Cardiac fibroblast (primary cell): ENCODE measurements around the gene PTRHD1.
A peak's percentile ranks its signal among the peaks of the same experiment; 100 is the strongest.
"Not testable (repeated sequence)": the region's sequence is repeated elsewhere in the genome, so short reads cannot be mapped to it uniquely, and the experiment has no call there.

ENCODE experiments used
- DNase-seq, 2 donors: peaks; one replicate each; pipeline versions ENCODE4 v3.0.0 to v3.0.0-alpha.2; 2010; ENCODE audit warnings: low read depth in 2 of 2
- H3K4me3 ChIP-seq, 2 donors: replicated peaks in 1 of 2; 1 replicate in 1 of 2; 2 replicates in 1 of 2; pipeline ENCODE4 v1.5.1; 2011; ENCODE audit warnings: low read depth in 2 of 2, low read length in 2 of 2, mild to moderate bottlenecking in 2 of 2, moderate library complexity in 1 of 2
- TF ChIP-seq, protein P1 (sequence below): IDR thresholded peaks from one replicate; pipeline ENCODE4 v1.5.1; 2011; ENCODE audit warnings: low read depth, mild to moderate bottlenecking, low read length, inconsistent platforms

PTRHD1 gene

GRCh38 chr2:24838541-24838940, 45.4 kb upstream of the PTRHD1 start:
- no peak overlapping the region for H3K4me3 ChIP-seq
- TF ChIP-seq, protein P1, sequence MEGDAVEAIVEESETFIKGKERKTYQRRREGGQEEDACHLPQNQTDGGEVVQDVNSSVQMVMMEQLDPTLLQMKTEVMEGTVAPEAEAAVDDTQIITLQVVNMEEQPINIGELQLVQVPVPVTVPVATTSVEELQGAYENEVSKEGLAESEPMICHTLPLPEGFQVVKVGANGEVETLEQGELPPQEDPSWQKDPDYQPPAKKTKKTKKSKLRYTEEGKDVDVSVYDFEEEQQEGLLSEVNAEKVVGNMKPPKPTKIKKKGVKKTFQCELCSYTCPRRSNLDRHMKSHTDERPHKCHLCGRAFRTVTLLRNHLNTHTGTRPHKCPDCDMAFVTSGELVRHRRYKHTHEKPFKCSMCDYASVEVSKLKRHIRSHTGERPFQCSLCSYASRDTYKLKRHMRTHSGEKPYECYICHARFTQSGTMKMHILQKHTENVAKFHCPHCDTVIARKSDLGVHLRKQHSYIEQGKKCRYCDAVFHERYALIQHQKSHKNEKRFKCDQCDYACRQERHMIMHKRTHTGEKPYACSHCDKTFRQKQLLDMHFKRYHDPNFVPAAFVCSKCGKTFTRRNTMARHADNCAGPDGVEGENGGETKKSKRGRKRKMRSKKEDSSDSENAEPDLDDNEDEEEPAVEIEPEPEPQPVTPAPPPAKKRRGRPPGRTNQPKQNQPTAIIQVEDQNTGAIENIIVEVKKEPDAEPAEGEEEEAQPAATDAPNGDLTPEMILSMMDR, result no peak
- no peak for DNase-seq

- TF ChIP-seq, protein P1, result no peak
- no peak overlapping the region for H3K4me3 ChIP-seq
Observed at GRCh38 chr2:24837996-24838513, 44.9 kb upstream of the PTRHD1 start.

DNA sequence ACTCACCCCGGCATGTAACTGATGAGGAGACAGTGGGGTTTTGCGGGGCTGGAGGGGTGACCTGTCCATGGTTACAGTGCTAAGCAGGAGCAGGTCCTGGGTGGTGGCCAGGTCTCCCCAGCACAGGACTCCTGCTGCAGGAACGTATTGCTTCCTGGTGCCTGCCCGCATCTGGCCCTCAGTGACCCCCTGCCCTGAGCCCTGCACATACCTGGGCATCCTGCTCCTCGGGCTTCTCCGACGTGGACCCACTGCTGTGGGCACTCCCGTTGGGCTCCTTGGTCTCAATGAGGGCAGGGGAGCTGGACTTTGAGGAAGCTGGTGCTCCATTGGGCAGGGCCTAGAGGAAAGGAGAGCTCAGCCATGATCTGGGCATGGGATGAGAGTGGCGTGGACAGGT, 43.5 kb upstream of the PTRHD1 start:
- no peak overlapping the region for H3K4me3 ChIP-seq
- no peak for DNase-seq
- TF ChIP-seq, protein P1, result no peak

More at GRCh38 chr2:24837996-24838513, 44.9 kb upstream of the PTRHD1 start:
- no peak for DNase-seq

- H3K4me3 ChIP-seq, result no peak overlapping the region
Observed at GRCh38 chr2:24836206-24836605, 43.0 kb upstream of the PTRHD1 start.

DNA sequence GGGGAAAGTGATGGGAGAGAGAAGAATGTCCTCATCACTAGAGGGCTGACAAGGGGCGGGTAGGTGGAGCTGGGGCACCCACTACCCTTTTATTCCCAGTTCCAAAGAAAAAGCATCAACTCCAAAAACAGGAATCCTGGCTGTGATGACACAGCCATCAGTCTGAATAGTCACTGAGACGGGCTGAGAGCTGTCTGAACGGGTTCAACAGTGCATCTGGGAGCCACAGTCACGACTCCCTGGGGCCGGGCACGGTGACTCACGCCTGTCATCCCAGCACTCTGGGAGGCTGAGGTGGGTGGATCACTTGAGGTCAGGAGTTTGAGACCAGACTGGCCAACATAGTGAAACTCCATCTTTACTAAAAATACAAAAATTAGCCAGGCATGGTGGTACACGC, 42.2 kb upstream of the PTRHD1 start:
- peak in 1 of 2 donors; percentile 44 for DNase-seq
- H3K4me3 ChIP-seq, result not testable (repeated sequence)

More at GRCh38 chr2:24836206-24836605, 43.0 kb upstream of the PTRHD1 start:
- TF ChIP-seq, protein P1, result no peak
- no peak for DNase-seq

- no peak overlapping the region for H3K4me3 ChIP-seq
- TF ChIP-seq, protein P1, result no peak
- DNase-seq, result no peak
Observed at GRCh38 chr2:24834733-24835395, 41.7 kb upstream of the PTRHD1 start.

DNA sequence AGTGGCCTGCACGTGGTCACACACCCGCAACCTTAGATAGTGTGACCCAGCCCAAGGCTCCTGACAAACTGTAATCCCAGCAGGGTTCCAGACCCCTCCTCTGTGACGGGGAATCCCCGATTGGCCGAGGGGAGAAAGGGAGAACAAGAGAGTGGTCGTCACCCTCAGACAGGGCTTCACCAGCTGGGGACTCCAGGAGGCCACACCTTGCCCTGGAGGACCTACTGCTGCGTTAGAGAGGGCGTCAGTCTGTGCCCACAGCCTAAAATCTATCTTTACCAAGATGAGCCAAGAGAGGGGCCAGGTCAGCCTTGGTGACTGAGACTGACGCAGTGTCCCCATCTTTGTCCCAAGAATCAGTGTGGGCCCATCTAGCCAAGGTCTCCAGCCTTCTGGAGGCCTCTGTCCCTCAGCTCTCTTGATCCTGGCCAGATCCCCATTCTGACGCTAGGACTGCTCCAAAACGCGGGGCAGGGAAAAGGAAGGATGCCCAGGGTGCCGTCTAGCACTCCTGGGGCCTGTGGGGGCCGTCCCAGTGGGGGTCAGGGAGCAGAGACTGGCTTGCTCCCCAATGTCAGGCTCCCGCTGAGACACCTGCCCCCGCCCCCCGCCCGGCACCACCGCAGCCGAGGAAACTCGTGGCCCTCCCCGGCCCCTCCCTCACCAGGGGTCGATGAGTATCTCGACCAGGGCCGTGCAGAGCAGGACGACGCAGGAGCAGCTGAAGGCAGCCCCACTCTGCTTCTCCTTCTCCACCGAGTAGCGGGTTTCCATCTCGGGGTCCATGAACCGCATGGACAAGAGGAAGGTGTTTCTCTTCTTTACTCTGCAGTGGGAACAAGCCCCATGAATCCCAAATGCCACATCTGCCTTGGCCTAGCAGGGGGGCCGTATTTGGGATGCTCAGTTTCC, 40.9 kb upstream of the PTRHD1 start:
- H3K4me3 ChIP-seq, result no peak overlapping the region
- TF ChIP-seq, protein P1, result no peak
- DNase-seq, result no peak
